Thyroid gland (tissue), 4 donors: ENCODE data around the gene PBXIP1. TPM values are rescaled to one million over a fixed set of nuclear protein-coding genes. Genes with fewer than 3 reads are reported as not detected.
A peak's percentile ranks its signal among the peaks of the same experiment; 100 is the strongest.

ENCODE experiments used
- DNase-seq, 2 donors: peaks; one replicate each; pipeline ENCODE4 v3.0.0-alpha.2; 2019
- H3K27ac ChIP-seq, 3 donors: fragments of 200-600 bp; sonication (generic); 1 replicate in 2 of 3; 2 replicates in 1 of 3; pipeline ENCODE4 v1.5.1; 2016 to 2019; ENCODE audit warnings: mild to moderate bottlenecking in 1 of 3, moderate library complexity in 1 of 3
- H3K27me3 ChIP-seq: fragments of 200-600 bp; sonication (generic); one replicate; pipeline ENCODE4 v1.5.1; 2019
- H3K36me3 ChIP-seq, 2 donors: fragments of 200-600 bp; sonication (generic); one replicate each; pipeline ENCODE4 v1.5.1; 2016 to 2019
- H3K4me1 ChIP-seq, 2 donors: fragments of 200-600 bp; sonication (generic); one replicate each; pipeline ENCODE4 v1.5.1; 2017 to 2019
- H3K4me3 ChIP-seq, 3 donors: fragments of 200-600 bp; sonication (generic); replicated peaks in 1 of 3; 1 replicate in 2 of 3; 2 replicates in 1 of 3; pipeline ENCODE4 v1.5.1; 2016; ENCODE audit warnings: mild to moderate bottlenecking in 1 of 3
- H3K9me3 ChIP-seq: fragments of 200-600 bp; sonication (generic); one replicate; pipeline ENCODE4 v1.5.1; 2017
- POLR2A ChIP-seq, 2 donors: fragments of 450-650 bp; IDR thresholded peaks; one replicate each; pipeline ENCODE4 v1.6.1; 2017; ENCODE audit warnings: antibody characterized with exemption in 2 of 2, mild to moderate bottlenecking in 2 of 2, moderate library complexity in 1 of 2
- WGBS, 2 donors: methylation state at CpG; one replicate each; pipeline ENCODE4 v1.1.5; 2017; 5-methylcytosine and 5-hydroxymethylcytosine counted together
- intact Hi-C: fragments of 100-400 bp; cut with DNase I; formaldehyde crosslinking; loops from one replicate; pipeline ENCODE4 v1.15.1; 2023
- total RNA-seq, 4 donors: library from RNA; depleted of rRNA; stranded (reverse); fragments of >200 nt; gene quantifications; one replicate each; pipeline ENCODE4 v1.2.3, GENCODE V29; 2016
- TF ChIP-seq, protein P1 (sequence below), 6 experiments: fragments of 200-600 bp in 3 of 6; fragments of 450-650 bp in 3 of 6; sonication (generic) in 3 of 6; IDR thresholded peaks; one replicate each; pipeline ENCODE4 v1.5.1; 2016 to 2019; ENCODE audit warnings: antibody characterized with exemption in 6 of 6, mild to moderate bottlenecking in 2 of 6, inconsistent platforms in 1 of 6, moderate library complexity in 1 of 6

Gene PBXIP1
- total RNA-seq, 4 donors from 2014 or later, result 139 to 205 (median 181) TPM

DNA sequence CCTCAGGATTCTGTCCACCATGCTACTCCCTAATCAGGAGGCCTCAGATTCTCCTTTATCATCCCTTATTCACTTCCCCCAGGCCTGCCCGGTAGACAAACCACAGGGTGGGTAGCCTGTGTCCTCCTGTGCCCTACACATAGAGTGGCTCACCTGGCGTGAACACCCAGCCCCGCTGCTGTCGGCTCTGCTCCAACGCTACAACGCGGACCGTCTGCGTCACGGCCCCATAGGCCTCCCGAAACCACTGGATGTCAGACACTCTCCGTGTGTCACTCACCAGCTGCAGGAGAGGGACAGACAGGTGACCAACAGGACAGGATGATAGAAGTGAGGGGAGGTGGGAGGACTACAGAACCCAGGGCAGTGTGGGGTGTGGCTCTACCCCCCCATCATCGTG, 29.7 kb downstream of the PBXIP1 start:
- intact Hi-C loops, result no loop called here
- peaks cover 8 to 20% of the 10 kb centered on the region in 2 donors for H3K36me3 ChIP-seq
- no peak for DNase-seq
- TF ChIP-seq, protein P1, sequence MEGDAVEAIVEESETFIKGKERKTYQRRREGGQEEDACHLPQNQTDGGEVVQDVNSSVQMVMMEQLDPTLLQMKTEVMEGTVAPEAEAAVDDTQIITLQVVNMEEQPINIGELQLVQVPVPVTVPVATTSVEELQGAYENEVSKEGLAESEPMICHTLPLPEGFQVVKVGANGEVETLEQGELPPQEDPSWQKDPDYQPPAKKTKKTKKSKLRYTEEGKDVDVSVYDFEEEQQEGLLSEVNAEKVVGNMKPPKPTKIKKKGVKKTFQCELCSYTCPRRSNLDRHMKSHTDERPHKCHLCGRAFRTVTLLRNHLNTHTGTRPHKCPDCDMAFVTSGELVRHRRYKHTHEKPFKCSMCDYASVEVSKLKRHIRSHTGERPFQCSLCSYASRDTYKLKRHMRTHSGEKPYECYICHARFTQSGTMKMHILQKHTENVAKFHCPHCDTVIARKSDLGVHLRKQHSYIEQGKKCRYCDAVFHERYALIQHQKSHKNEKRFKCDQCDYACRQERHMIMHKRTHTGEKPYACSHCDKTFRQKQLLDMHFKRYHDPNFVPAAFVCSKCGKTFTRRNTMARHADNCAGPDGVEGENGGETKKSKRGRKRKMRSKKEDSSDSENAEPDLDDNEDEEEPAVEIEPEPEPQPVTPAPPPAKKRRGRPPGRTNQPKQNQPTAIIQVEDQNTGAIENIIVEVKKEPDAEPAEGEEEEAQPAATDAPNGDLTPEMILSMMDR (IDR thresholded peaks at IDR 0.05), result no peak
- TF ChIP-seq POLR2A (IDR thresholded peaks at IDR 0.05), result no peak
- no peaks in the 10 kb centered on the region for H3K9me3 ChIP-seq
- WGBS, 2 donors, result 90 to 95% methylated on average over 12 to 13 of the region's 13 CpGs
- H3K27ac ChIP-seq, result no peak overlapping the region
- no peaks in the 10 kb centered on the region for H3K27me3 ChIP-seq
- no peaks in the 10 kb centered on the region for H3K4me1 ChIP-seq
- no peak overlapping the region for H3K4me3 ChIP-seq

DNA sequence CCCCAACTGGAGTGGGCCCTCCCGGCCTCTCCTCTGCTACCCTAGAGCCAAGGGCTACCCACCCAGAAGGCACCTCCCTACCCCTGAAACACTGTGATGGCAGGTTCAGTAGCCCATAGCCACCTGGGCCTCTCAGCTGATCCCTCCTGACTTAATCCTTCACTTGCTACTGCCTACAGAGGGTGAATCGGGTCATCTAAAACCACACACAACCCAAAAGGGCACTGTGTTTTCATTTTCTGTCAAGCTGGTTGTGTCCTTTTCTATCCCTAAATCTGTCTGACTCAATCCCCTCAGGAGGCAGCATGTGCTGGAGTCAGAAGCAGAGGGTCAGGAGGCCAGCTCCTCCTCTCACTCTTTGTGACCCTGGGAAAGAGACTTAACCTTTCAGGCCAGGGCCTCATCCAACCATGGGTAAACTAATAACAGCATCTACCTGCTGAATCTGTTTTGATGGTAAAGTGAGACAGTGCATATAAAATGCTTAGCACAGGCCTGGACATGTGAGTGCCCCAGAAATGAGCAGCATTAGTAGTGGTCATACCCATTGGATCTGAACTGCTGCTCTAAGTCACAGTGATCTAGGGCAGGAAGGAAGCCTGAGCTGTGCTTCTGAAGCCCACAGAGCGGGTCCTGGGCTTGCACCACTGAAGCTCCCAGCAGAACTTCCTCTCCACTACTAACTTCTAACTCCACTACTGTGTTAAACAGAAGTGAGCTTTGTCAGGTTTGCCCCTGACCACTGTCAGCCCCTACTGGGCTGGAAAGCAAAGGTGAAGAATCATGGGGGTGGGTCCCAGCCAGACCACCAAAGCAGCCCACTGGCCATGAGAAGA, 30.3 kb downstream of the PBXIP1 start:
- Histone ChIP-seq H3K36me3 (peaks cover 8 to 23% of the 10 kb centered on the region in 2 donors), H3K27me3 (no peaks in the 10 kb centered on the region), H3K4me3 (no peak overlapping the region), H3K9me3 (no peaks in the 10 kb centered on the region), H3K4me1 (no peaks in the 10 kb centered on the region), H3K27ac (no peak overlapping the region)
- intact Hi-C loops, result no loop called here
- 87 to 96% methylated on average over 2 to 3 of the region's 3 CpGs for WGBS, 2 donors
- no peak for TF ChIP-seq POLR2A (IDR thresholded peaks at IDR 0.05)
- TF ChIP-seq, protein P1 (IDR thresholded peaks at IDR 0.05), result no peak
- no peak for DNase-seq

DNA sequence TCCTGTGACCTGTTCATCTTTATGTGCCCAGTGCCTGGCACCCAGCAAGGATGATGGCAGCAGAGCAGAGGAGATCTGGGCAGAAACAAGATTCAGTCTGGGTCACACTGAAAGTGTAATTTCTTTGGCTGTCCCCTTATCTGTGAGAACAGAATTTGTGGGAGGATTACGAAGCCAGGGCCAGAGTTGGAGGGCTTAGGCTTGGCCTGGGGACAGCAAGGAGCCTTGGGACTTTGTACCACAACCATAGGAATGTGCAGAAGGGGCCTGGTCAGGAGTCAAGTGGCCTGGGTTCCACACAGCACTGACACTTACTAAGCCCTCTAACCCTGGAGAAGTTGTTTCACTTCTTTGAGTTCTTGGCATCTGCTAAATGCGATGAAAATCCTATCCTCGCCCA, 32.2 kb downstream of the PBXIP1 start:
- Histone ChIP-seq H3K27ac (no peak overlapping the region), H3K9me3 (no peaks in the 10 kb centered on the region), H3K4me1 (no peaks in the 10 kb centered on the region), H3K4me3 (no peak overlapping the region), H3K27me3 (no peaks in the 10 kb centered on the region), H3K36me3 (peaks cover 8 to 23% of the 10 kb centered on the region in 2 donors)
- TF ChIP-seq, protein P1 (IDR thresholded peaks at IDR 0.05), result no peak
- no peak for TF ChIP-seq POLR2A (IDR thresholded peaks at IDR 0.05)
- 81 to 83% methylated on average over 3 of the region's 3 CpGs for WGBS, 2 donors
- DNase-seq, result no peak
- intact Hi-C loops, result no loop called here

DNA sequence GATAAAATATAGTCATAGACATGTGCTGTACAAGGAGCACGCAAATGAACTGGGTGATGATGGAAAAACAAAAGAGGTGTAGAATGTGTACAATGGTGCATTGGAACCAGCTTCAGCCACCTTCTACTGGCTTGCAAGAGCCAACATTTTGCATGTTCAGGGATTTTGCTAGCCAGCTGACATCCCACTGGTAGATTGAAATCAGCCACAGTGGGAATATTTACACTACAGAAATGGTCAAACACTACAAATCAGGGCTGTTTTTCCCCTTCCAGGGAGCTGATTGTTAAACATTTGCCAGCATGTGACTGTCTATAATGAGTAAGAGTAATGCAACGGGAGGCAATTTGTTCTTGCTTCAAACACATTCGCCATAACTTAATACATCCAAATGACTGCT, 42.6 kb downstream of the PBXIP1 start:
- Histone ChIP-seq H3K36me3 (no peaks in the 10 kb centered on the region), H3K4me3 (no peak overlapping the region), H3K27me3 (no peaks in the 10 kb centered on the region), H3K9me3 (no peaks in the 10 kb centered on the region), H3K4me1 (no peaks in the 10 kb centered on the region), H3K27ac (no peak overlapping the region)
- DNase-seq, result no peak
- no peak for TF ChIP-seq POLR2A (IDR thresholded peaks at IDR 0.05)
- TF ChIP-seq, protein P1 (IDR thresholded peaks at IDR 0.05), result no peak
- 95% methylated on average over 3 of the region's 3 CpGs for WGBS, 2 donors
- intact Hi-C loops, result no loop called here

DNA sequence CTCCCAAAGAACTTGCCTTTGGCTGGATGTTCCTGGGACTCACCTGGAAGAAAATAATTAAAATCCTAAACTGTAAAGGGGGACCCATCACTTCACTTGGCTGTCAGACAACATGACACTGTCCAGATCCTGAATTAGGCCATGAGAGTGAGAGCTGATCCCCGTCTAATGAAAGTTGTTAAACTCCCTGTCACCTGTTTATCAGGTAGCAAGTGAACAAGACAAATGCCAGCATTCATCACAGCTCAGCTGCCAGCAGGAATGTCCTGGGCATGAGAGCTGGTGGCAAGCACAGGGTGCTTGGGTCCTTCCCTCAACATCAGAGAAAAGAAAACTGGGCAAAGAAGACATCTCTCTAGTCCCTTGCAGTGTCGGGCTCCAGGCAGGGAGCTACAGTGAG, 43.1 kb downstream of the PBXIP1 start:
- peak; percentile 49 to 71 for DNase-seq
- WGBS, 2 donors, result 38 to 48% methylated on average over 2 of the region's 2 CpGs

More for the DNA sequence above, 43.1 kb downstream of the PBXIP1 start:
- H3K4me3 ChIP-seq, result no peak overlapping the region
- intact Hi-C loops, result no loop called here
- no peaks in the 10 kb centered on the region for H3K4me1 ChIP-seq
- no peaks in the 10 kb centered on the region for H3K36me3 ChIP-seq
- no peaks in the 10 kb centered on the region for H3K9me3 ChIP-seq
- H3K27ac ChIP-seq, result no peak overlapping the region
- no peaks in the 10 kb centered on the region for H3K27me3 ChIP-seq
- TF ChIP-seq, protein P1 (IDR thresholded peaks at IDR 0.05), result no peak
- TF ChIP-seq POLR2A (IDR thresholded peaks at IDR 0.05), result no peak
